SH-SY5Y (cell line): ENCODE data around the gene GET3.

Source experiments
- GATA2 ChIP-seq: IDR thresholded peaks from 2 replicates; pipeline ENCODE4 v1.6.1; 2011; ENCODE audit warnings: mild to moderate bottlenecking, low read depth, low read length
- GATA3 ChIP-seq: IDR thresholded peaks from 2 replicates; pipeline ENCODE4 v1.6.1; 2011; ENCODE audit warnings: low read depth, mild to moderate bottlenecking, low read length, moderate library complexity

DNA sequence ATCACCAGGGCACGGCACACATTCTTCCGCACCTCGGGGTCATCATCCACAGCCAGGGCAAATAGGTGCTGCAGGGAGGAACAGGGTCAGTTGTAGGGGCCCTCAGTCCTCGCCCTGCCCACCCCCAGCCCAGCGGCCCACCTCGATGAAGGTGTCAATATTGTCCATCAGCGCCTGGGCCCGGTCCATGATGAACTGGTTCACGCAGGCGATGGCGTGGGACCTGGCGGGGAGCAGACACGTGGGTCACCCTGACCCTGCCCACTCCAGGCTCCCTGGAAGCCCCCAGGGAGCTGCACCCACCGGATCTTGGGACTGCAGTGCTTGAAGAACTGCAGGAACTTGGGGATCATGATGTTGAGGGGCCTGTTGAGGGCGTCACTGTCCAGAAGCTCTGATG is 22.2 kb upstream of the GET3 start:
- TF ChIP-seq GATA3 (no peak), GATA2 (no peak)
